GM19468 (cell line): ENCODE measurements around the gene ZEB2.
A peak's percentile ranks its signal among the peaks of the same experiment; 100 is the strongest.

ENCODE experiments used
- ATAC-seq: cut with Tn5 transposase; IDR thresholded peaks from one replicate; pipeline ENCODE4 v1.9.1; 2021; ENCODE audit warnings: mild to moderate bottlenecking, moderate library complexity, moderate number of reproducible peaks; ENCODE audit not compliant: unreplicated experiment; ENCODE audit errors: extremely low read depth

ZEB2 gene

DNA sequence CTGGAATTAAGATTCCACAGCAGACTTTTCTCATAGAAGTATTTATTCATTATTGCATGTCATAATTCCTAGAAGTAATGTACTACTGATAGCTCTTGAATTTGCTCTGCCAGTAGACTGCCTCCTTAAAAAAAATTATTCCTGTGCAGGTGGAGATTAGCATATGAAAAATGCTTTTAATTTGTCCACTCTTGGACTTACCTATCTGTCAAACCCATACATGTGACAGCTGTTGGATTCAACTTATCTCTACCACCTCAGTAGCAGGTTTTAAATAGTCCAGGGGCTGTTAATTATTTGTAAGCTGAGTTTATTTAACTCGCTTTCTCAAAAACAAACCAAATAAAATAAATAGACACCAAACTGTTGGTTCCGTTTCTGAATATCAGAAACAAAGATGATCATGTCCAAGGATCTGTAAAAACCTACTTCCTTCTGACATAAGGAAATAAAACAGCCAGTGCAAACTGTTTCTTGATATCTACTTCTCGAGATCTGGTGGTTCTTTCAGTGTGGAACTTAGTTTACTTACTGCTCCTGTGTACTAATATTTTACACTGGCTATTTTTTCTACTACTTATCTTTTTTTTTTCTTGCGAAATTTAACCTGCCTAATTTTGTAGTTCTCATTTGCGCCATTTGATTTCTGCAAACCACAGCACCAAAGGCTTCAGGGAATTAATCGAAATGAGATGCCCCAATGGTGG is 44.2 kb downstream of the ZEB2 start:
- ATAC-seq: no peak

DNA sequence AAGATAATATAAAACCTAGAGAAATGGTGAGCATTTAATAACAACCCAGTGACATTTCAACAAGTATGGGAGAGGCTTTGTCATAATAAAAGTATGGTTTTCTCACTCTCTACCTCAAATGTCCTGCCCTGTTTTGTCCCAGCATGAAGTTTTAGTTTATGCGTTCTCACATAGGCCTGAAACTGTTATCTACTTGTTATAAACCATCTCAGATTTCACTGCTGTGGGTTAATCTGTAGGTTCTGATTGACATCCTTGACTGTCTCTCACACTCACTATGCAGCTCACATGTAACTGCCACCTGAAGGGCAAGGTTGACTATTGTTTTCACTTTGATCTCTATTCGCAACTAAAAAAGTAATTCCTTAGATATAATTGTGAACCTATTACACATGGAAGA is 44.9 kb downstream of the ZEB2 start:
- no peak for ATAC-seq

- no peak for ATAC-seq
These were observed 45.9 kb downstream of the ZEB2 start for GRCh38 chr2:144474017-144474416.

- ATAC-seq: no peak
These were observed 47.0 kb downstream of the ZEB2 start for GRCh38 chr2:144472911-144473310.

DNA sequence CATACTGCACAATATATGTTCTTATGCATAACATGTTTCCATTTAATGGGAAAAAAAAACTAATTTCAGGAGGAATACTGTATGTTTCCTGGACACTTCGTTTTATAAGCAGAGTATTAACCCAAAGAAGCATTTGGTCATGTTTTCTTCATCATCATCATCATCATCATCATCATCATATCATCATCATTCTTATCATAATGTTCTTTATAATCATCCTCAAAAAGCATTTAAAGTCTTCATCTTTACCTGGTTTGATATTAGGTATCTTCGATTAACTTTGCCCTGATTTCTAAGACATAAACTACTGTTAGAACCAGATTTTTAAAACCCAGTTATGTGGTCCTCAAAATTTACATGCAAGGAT is 47.9 kb downstream of the ZEB2 start:
- no peak for ATAC-seq

DNA sequence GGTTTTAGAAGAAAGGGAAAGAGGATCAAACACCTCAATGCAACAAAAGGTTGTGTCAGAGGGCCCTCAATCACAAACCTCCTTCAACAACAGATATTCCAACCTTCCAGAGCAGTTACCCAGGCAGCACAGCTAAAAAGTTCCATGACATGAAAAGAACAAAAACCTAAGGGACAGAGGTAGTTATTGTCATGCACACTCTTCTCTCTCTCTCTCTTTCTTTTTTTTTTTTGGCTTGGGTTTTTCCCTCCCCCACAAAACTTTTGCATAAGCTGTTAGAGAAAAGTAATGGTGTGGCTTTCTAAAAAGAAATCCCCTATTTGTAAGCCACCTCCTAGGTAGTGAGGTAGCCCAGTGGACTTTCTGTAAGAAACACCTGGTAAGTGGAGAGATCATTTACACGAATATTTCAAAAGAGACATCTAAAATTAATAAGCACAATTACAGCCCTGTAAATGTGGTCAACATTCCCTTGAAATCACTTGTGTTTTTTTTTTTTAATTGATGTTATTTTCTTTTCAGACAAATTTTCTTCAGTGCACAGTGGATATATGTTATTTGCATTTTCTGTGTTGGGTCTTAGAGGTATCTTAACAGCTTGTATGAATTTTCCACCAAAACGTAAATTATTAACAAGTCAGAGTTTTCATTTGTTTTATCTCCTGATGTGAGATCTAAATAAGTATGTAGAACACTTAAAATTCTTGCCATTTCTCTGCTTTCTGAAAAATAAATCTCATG is 48.4 kb downstream of the ZEB2 start:
- peak; percentile 42 for ATAC-seq

GRCh38 chr2:144470816-144471215 is 49.1 kb downstream of the ZEB2 start:
- ATAC-seq: no peak

GRCh38 chr2:144470334-144470733 is 49.6 kb downstream of the ZEB2 start:
- ATAC-seq: no peak

DNA sequence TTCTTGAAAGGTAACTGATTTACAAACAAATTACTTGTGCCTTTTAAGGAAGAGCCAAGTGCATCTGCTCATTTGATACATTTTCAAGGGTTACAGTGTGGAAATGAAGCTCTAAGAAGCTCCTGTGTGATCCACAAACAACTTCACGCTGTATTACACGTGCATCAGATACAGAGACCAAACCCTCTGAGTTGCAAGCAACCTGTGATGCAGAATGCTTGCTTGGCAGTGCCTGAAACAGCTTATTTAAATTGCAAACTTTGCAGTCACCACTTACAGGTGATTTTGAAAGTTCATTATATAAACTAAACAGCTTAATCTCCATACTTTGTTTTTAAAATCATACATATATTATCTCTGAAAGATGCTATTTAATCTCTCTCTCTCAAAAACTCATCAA is 50.1 kb downstream of the ZEB2 start:
- ATAC-seq: no peak

DNA sequence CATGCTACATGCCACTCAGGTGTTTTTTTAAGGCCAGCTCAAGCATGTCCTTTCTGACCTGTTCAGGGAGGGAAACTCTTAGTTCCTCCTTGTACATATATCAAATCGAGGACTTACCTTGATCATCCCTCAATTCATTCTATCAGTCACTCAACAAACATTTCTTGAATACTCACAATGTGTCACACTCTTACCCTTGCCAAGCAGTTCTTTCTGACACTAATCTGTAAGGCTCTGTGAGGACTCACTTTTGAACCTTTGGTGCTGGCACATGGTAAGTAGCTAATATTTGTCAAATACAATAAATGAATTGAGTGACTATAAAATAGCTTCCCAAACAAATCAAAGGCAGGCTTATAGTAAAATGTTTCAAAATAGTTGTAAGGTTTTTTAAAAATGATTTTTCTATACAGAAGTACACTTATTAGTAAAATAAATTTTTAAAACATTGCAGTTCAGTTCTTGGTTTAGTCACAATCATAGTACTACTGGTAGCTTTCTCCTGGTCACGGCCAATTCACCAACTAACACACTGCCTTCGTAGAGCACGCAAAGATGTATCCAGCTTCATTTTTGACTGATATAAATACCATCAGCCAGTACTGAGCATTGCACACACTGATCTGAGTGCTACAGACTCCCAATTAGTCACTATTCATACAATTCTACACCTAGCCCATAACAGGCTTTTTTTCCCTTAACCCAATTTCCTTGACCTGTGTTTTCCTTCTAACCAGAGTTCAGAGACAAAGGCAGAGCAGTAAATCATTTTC is 50.9 kb downstream of the ZEB2 start:
- no peak for ATAC-seq

DNA sequence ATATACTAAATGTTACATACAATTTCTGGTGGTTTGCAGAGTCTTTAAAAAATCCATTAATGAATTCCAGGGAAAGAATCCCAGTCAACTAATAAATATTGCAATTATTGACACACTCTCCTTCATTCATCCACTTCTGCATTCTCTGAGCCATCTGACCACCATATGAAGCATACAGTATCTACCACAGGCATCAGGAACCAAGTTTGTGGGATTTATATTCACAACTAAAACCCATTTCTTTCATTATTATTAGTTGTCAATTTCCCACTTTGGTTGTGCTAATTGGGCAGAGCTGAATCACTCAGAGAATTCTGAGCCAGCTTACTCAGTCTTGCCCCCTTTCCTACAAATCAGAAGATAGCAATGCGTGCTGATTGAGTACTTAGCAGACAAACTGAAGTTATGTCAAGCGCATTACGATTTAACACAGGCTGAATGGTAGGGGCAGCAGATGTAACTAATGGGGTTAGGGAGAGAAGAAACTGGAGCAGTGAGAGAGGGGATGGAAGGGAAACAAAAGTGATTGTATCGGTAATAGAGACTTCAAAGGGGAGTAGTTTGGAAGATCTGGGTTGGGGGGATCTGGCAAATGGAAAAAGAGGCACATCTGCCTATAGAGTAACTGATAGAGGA is 52.3 kb downstream of the ZEB2 start:
- no peak for ATAC-seq

GRCh38 chr2:144466637-144467036 is 53.3 kb downstream of the ZEB2 start:
- no peak for ATAC-seq

DNA sequence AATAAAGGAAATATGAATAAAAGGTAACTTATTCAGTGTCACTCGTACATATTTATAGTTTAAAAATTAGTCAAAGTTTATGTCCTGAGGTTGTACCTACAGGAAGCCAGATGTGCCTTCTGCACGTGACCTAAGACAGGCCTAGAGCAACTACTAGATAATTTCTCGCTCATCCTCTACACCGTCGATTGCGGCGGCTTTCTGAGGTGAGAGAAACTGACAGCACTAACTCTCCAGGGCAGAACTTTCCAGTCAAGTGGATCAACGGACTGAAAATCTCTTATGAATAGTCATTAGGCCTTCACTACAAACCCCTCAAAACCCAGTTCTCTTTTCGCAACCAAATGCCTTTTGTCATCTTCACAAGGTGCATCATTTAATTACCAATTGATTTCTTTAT is 54.2 kb downstream of the ZEB2 start:
- no peak for ATAC-seq

GRCh38 chr2:144464730-144465129 is 55.2 kb downstream of the ZEB2 start:
- ATAC-seq: no peak

- ATAC-seq: no peak
These were observed 56.7 kb downstream of the ZEB2 start for GRCh38 chr2:144463266-144463665.

GRCh38 chr2:144462266-144462665 is 57.7 kb downstream of the ZEB2 start:
- ATAC-seq: no peak

GRCh38 chr2:144461308-144461766 is 58.6 kb downstream of the ZEB2 start:
- ATAC-seq: no peak

GRCh38 chr2:144460727-144461307 is 59.1 kb downstream of the ZEB2 start:
- no peak for ATAC-seq

DNA sequence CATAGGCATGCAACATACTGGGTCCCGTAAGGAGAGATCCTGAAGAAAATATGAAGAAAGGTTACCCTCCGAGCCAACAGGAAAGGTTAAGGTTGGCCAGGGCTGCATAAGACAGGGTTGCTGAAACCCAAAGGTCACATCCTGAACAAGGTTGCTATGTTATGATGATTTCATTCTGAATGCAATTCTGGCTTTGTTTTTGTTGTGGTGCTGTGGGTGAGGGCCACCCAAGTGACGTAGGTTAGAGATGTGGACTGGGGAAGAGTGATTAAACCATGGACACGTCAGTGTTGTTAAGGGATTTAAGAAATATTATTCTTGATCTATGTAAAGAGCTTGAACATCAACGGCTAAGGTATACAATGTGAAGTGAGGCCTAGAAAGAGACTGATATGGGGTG is 60.0 kb downstream of the ZEB2 start:
- no peak for ATAC-seq

- ATAC-seq: no peak
These were observed 60.6 kb downstream of the ZEB2 start for GRCh38 chr2:144459286-144459685.
